ENCODE data around the gene ZNF554. TPM values are rescaled to one million over a fixed set of nuclear protein-coding genes. Genes with fewer than 3 reads are reported as not detected.

Gene ZNF554
- total RNA-seq, 4 donors from 2014 or later, result 2.3 to 9.8 (median 5.6) TPM

- TF ChIP-seq POLR2A (IDR thresholded peaks at IDR 0.05) (no peak), CTCF (IDR thresholded peaks at IDR 0.05) (no peak), EP300 (IDR thresholded peaks at IDR 0.05) (no peak), POLR2AphosphoS5 (IDR thresholded peaks at IDR 0.05) (no peak)
- 87% methylated on average over 13 of the region's 13 CpGs for WGBS
- Histone ChIP-seq H3K9me3 (no peaks in the 10 kb centered on the region), H3K4me1 (peaks cover 8% of the 10 kb centered on the region), H3K4me3 (no peak overlapping the region), H3K36me3 (peaks cover 14% of the 10 kb centered on the region), H3K27me3 (no peaks in the 10 kb centered on the region), H3K27ac (no peak overlapping the region)
- DNase-seq (ENCODE audit: low spot score in 2 of 2), result no peak
These were observed 26.7 kb downstream of the ZNF554 start for GRCh38 chr19:2846180-2846894.

- Histone ChIP-seq H3K36me3 (peaks cover 25% of the 10 kb centered on the region), H3K4me3 (no peak overlapping the region), H3K4me1 (peaks cover under 1% of the 10 kb centered on the region), H3K27ac (no peak overlapping the region), H3K9me3 (peaks cover 5% of the 10 kb centered on the region), H3K27me3 (no peaks in the 10 kb centered on the region)
- no peak for TF ChIP-seq CTCF (IDR thresholded peaks at IDR 0.05)
- TF ChIP-seq POLR2AphosphoS5 (IDR thresholded peaks at IDR 0.05), result no peak
- no peak for TF ChIP-seq EP300 (IDR thresholded peaks at IDR 0.05)
- TF ChIP-seq POLR2A (IDR thresholded peaks at IDR 0.05), result no peak
- DNase-seq (ENCODE audit: low spot score in 2 of 2), result no peak
- 96% methylated on average over 3 of the region's 3 CpGs for WGBS
These were observed 27.8 kb downstream of the ZNF554 start for GRCh38 chr19:2847507-2847906.

GRCh38 chr19:2848616-2849015, 28.9 kb downstream of the ZNF554 start:
- no peak overlapping the region for H3K27ac ChIP-seq

GRCh38 chr19:2850256-2850925, 30.7 kb downstream of the ZNF554 start:
- H3K27ac ChIP-seq, result no peak overlapping the region
- no peak for TF ChIP-seq EP300 (IDR thresholded peaks at IDR 0.05)
- no peak for TF ChIP-seq POLR2A (IDR thresholded peaks at IDR 0.05)
- TF ChIP-seq POLR2AphosphoS5 (IDR thresholded peaks at IDR 0.05), result no peak
- TF ChIP-seq CTCF (IDR thresholded peaks at IDR 0.05), result no peak
- no peaks in the 10 kb centered on the region for H3K4me1 ChIP-seq
- no peaks in the 10 kb centered on the region for H3K27me3 ChIP-seq
- no peak for DNase-seq (ENCODE audit: low spot score in 2 of 2)
- H3K36me3 ChIP-seq, result peaks cover 49% of the 10 kb centered on the region
- no peak overlapping the region for H3K4me3 ChIP-seq
- 84% methylated on average over 3 of the region's 3 CpGs for WGBS
- peaks cover 30% of the 10 kb centered on the region for H3K9me3 ChIP-seq

More at GRCh38 chr19:2848616-2849015, 28.9 kb downstream of the ZNF554 start:
- Histone ChIP-seq H3K4me1 (no peaks in the 10 kb centered on the region), H3K27me3 (no peaks in the 10 kb centered on the region), H3K9me3 (peaks cover 16% of the 10 kb centered on the region), H3K36me3 (peaks cover 36% of the 10 kb centered on the region), H3K4me3 (no peak overlapping the region)
- 72% methylated on average over 4 of the region's 4 CpGs for WGBS
- TF ChIP-seq EP300 (IDR thresholded peaks at IDR 0.05), result no peak
- no peak for TF ChIP-seq POLR2A (IDR thresholded peaks at IDR 0.05)
- no peak for TF ChIP-seq POLR2AphosphoS5 (IDR thresholded peaks at IDR 0.05)
- TF ChIP-seq CTCF (IDR thresholded peaks at IDR 0.05), result no peak
- no peak for DNase-seq (ENCODE audit: low spot score in 2 of 2)

GRCh38 chr19:2852598-2852997, 32.9 kb downstream of the ZNF554 start:
- Histone ChIP-seq H3K27me3 (no peaks in the 10 kb centered on the region), H3K9me3 (peaks cover 36% of the 10 kb centered on the region), H3K27ac (no peak overlapping the region), H3K36me3 (peaks cover 48% of the 10 kb centered on the region), H3K4me1 (no peaks in the 10 kb centered on the region), H3K4me3 (no peak overlapping the region)
- TF ChIP-seq CTCF (IDR thresholded peaks at IDR 0.05) (no peak), POLR2AphosphoS5 (IDR thresholded peaks at IDR 0.05) (no peak), EP300 (IDR thresholded peaks at IDR 0.05) (no peak), POLR2A (IDR thresholded peaks at IDR 0.05) (no peak)
- WGBS, result 96% methylated on average over 10 of the region's 10 CpGs
- no peak for DNase-seq (ENCODE audit: low spot score in 2 of 2)

All from suprapubic skin (tissue), 4 donors.